Stimulated activated CD8-positive, alpha-beta memory T cell treated with anti-CD3 and anti-CD28 coated beads, Interleukin-7, amount 100 ng/mL, for 1 hour (primary cell): Measurements from ENCODE around the gene MAFB.
"Not testable (repeated sequence)": the region's sequence is repeated elsewhere in the genome, so short reads cannot be mapped to it uniquely, and the experiment has no call there.

Source experiments
- DNase-seq, 2 donors: peaks; one replicate each; pipeline ENCODE4 v3.0.0-alpha.2; 2020; ENCODE audit warnings: low read depth in 2 of 2

Gene MAFB

GRCh38 chr20:40689100-40689942, at the start of gene MAFB:
Gene MAFB (minus strand): TSS chr20:40689236. CDS start chr20:40688850, 386 bp downstream.
- DNase-seq: no peak

GRCh38 chr20:40736468-40736867, 47.4 kb upstream of the MAFB start:
- not testable (repeated sequence) for DNase-seq

GRCh38 chr20:40728996-40729395, 40.0 kb upstream of the MAFB start:
- no peak for DNase-seq

GRCh38 chr20:40728470-40728869, 39.4 kb upstream of the MAFB start:
- DNase-seq: no peak

GRCh38 chr20:40727960-40728359, 38.9 kb upstream of the MAFB start:
- no peak for DNase-seq

GRCh38 chr20:40726776-40727175, 37.7 kb upstream of the MAFB start:
- no peak for DNase-seq

- no peak for DNase-seq
Observed at GRCh38 chr20:40724566-40724965, 35.5 kb upstream of the MAFB start.

GRCh38 chr20:40720826-40721225, 31.8 kb upstream of the MAFB start:
- DNase-seq: no peak

- DNase-seq: no peak
Observed at GRCh38 chr20:40720099-40720498, 31.1 kb upstream of the MAFB start.

- no peak for DNase-seq
Observed at GRCh38 chr20:40718982-40719729, 30.1 kb upstream of the MAFB start.

GRCh38 chr20:40718214-40718977, 29.4 kb upstream of the MAFB start:
- DNase-seq: no peak

GRCh38 chr20:40717343-40717865, 28.4 kb upstream of the MAFB start:
- no peak for DNase-seq

GRCh38 chr20:40715491-40715890, 26.5 kb upstream of the MAFB start:
- no peak for DNase-seq

GRCh38 chr20:40714916-40715315, 25.9 kb upstream of the MAFB start:
- no peak for DNase-seq

- no peak for DNase-seq
Observed at GRCh38 chr20:40714109-40714508, 25.1 kb upstream of the MAFB start.

- no peak for DNase-seq
Observed at GRCh38 chr20:40713508-40713907, 24.5 kb upstream of the MAFB start.

GRCh38 chr20:40711079-40711478, 22.0 kb upstream of the MAFB start:
- DNase-seq: no peak

- DNase-seq: no peak
Observed at GRCh38 chr20:40710603-40711002, 21.6 kb upstream of the MAFB start.

- DNase-seq: no peak
Observed at GRCh38 chr20:40706977-40707582, 18.0 kb upstream of the MAFB start.

GRCh38 chr20:40705413-40705812, 16.4 kb upstream of the MAFB start:
- no peak for DNase-seq

- no peak for DNase-seq
Observed at GRCh38 chr20:40704828-40705227, 15.8 kb upstream of the MAFB start.
